ENCODE results near the gene RDX. TPM values are rescaled to one million over a fixed set of nuclear protein-coding genes. Genes with fewer than 3 reads are reported as not detected.

RDX gene
- total RNA-seq: 16.8 TPM

DNA sequence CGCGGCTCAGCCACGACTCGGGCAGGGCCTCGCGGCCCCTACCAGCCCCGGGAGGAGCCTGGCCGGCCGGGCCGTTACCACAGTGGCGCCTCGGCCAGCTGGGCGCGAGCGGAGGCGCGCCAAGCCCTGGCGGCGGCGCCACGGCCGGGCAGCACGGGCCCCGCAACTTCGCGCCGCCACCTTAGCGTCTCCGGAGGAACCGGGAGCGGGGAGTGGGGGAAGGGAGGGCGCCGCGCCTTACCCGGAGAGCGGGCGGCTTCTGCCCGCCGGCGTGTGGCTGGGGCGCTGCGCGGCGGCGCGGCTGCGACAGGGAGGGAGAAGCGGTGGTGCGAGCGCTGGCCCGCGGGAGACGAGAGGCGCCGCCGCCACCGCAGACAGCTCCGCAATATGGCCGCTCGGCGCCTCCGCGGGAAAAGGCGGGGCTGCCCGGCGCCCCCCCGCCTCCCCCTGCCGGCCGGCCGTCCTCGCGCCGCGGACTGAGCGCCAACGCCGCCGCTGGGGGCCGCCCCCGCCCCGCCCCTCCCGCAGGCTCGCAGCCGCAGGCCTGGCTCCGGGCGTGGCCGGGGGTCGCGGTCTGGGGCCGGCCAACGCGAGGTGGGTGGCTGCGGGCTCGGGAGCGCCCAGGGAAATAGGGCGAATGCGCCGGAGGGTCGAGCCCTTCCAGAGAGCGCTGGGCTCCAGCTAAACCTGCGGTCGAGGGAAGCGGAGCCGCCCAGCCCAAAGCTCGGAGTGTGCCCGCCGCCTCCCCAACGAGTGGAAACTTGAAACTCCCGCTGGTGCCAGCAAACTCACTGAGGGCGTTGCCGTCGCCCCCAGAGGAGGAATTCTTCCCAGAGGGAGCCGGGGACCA, at the start of gene RDX:
Gene RDX (minus strand): TSS at position 389 of the 850 bp plus-strand sequence. CDS start 16,922 bp downstream, outside the sequence.
- H3K4me3 ChIP-seq (ENCODE audit: low read length): peak within 1 kb of the TSS; percentile 85

GRCh38 chr11:110345743-110346142, 49.3 kb upstream of the RDX start:
- no peaks in the 10 kb centered on the region for H3K27me3 ChIP-seq (ENCODE audit: insufficient read depth, low read length)
- no peaks in the 10 kb centered on the region for H3K9me3 ChIP-seq (ENCODE audit: low read depth, low read length)
- H3K4me3 ChIP-seq (ENCODE audit: low read length): no peak overlapping the region
- no peaks in the 10 kb centered on the region for H3K4me1 ChIP-seq (ENCODE audit: insufficient read depth, low read length)

More for the DNA sequence above, at the start of gene RDX:
- H3K9me3 ChIP-seq (ENCODE audit: low read depth, low read length): no peaks in the 10 kb centered on the region
- no peaks in the 10 kb centered on the region for H3K27me3 ChIP-seq (ENCODE audit: insufficient read depth, low read length)
- peaks cover 26% of the 10 kb centered on the region for H3K4me1 ChIP-seq (ENCODE audit: insufficient read depth, low read length)

DNA sequence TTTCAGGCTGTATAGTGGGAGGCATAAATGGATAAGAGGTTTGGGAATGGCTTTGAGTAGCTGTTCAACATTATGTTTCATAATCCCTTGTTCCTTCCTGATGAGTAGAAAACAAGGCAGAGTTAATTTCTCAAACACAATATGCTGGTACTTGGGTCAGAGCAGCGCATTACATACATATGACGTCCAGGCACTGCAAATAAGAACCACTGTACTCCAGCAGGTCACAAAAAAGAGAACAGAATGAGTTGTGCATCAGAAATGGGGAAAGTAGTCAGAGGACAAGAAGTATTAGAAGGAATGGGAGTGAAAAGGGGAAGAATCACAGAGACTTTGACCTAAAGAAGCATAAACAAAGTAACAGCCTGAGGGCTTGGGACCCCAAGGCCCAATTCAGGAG, 44.0 kb upstream of the RDX start:
- Histone ChIP-seq H3K9me3 (ENCODE audit: low read depth, low read length) (no peaks in the 10 kb centered on the region), H3K27me3 (ENCODE audit: insufficient read depth, low read length) (no peaks in the 10 kb centered on the region), H3K4me1 (ENCODE audit: insufficient read depth, low read length) (no peaks in the 10 kb centered on the region), H3K4me3 (ENCODE audit: low read length) (no peak overlapping the region)

DNA sequence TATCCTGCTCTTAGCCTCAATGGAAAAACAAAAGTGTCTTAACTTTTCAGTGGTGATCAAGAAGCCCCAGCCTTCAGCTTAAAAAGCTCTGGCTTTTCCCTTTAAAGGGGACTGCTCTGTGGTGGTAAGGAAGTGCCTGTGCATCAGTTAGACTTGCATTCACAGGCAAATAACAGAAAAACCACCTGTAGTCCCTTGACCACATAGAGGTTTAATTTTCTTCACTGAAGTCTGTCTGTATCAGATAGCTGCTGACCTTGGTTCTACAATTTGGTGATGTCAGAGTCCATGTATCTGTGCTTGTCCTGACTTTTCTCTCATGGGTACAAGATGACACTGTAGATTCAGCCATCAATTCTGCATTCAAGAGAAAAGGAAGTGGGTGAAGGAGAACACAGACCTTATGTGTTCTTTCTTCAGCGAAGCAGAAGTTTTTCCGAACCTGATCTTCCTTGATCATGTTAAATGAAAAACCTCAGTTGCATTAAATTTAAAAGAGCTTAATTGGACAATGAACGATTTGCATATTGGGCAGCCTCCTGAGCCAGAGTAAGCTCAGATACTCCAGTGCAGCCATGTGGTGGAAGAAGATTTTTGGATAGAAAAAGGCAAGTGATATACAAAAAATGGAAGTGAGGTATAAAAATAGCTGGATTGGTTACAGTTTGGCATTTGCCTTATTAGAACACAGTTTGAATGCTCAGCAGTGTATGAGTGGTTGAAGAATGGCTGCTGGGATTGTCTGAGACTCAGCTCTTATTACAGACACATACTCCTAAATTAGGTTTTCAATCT, 43.2 kb upstream of the RDX start:
- Histone ChIP-seq H3K9me3 (ENCODE audit: low read depth, low read length) (no peaks in the 10 kb centered on the region), H3K27me3 (ENCODE audit: insufficient read depth, low read length) (no peaks in the 10 kb centered on the region), H3K4me1 (ENCODE audit: insufficient read depth, low read length) (no peaks in the 10 kb centered on the region), H3K4me3 (ENCODE audit: low read length) (no peak overlapping the region)

GRCh38 chr11:110338684-110339083, 42.3 kb upstream of the RDX start:
- Histone ChIP-seq H3K4me3 (ENCODE audit: low read length) (no peak overlapping the region), H3K4me1 (ENCODE audit: insufficient read depth, low read length) (no peaks in the 10 kb centered on the region), H3K9me3 (ENCODE audit: low read depth, low read length) (no peaks in the 10 kb centered on the region), H3K27me3 (ENCODE audit: insufficient read depth, low read length) (no peaks in the 10 kb centered on the region)

DNA sequence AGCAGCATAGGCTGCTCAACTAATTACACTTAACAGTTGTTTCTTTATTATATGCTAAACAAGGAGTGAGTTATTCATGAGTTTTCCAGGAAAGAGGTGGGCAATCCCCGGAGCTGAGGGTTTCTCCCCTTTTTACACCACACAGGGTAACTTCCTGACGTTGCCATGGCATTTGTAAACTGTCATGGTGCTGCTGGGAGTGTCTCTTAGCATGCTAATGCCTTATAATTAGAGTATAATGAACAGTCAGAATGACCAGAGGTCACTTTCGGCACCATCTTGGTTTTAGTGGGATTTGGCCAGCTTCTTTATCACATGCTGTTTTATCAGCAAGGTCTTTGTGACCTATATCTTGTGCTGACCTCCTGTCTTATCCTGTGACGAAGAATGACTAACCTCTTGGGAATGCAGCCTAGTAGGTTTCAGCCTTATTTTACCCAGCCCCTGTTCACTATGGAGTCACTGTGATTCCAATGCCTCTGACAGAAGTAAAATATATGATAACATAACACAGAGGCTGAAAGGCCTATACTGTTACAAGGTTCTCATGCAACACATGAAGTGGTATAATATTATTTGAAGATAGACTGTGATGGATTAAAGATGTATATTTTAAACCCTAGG, 41.3 kb upstream of the RDX start:
- no peaks in the 10 kb centered on the region for H3K27me3 ChIP-seq (ENCODE audit: insufficient read depth, low read length)
- H3K9me3 ChIP-seq (ENCODE audit: low read depth, low read length): no peaks in the 10 kb centered on the region
- H3K4me3 ChIP-seq (ENCODE audit: low read length): no peak overlapping the region
- H3K4me1 ChIP-seq (ENCODE audit: insufficient read depth, low read length): no peaks in the 10 kb centered on the region

GRCh38 chr11:110336054-110336453, 39.6 kb upstream of the RDX start:
- no peaks in the 10 kb centered on the region for H3K9me3 ChIP-seq (ENCODE audit: low read depth, low read length)
- H3K4me1 ChIP-seq (ENCODE audit: insufficient read depth, low read length): no peaks in the 10 kb centered on the region
- H3K4me3 ChIP-seq (ENCODE audit: low read length): no peak overlapping the region
- no peaks in the 10 kb centered on the region for H3K27me3 ChIP-seq (ENCODE audit: insufficient read depth, low read length)

GRCh38 chr11:110335358-110335757, 38.9 kb upstream of the RDX start:
- no peaks in the 10 kb centered on the region for H3K27me3 ChIP-seq (ENCODE audit: insufficient read depth, low read length)
- H3K4me3 ChIP-seq (ENCODE audit: low read length): no peak overlapping the region
- H3K9me3 ChIP-seq (ENCODE audit: low read depth, low read length): no peaks in the 10 kb centered on the region
- no peaks in the 10 kb centered on the region for H3K4me1 ChIP-seq (ENCODE audit: insufficient read depth, low read length)

GRCh38 chr11:110331626-110332025, 35.2 kb upstream of the RDX start:
- Histone ChIP-seq H3K4me3 (ENCODE audit: low read length) (no peak overlapping the region), H3K4me1 (ENCODE audit: insufficient read depth, low read length) (no peaks in the 10 kb centered on the region), H3K27me3 (ENCODE audit: insufficient read depth, low read length) (no peaks in the 10 kb centered on the region), H3K9me3 (ENCODE audit: low read depth, low read length) (no peaks in the 10 kb centered on the region)

- no peak overlapping the region for H3K4me3 ChIP-seq (ENCODE audit: low read length)
- no peaks in the 10 kb centered on the region for H3K9me3 ChIP-seq (ENCODE audit: low read depth, low read length)
- no peaks in the 10 kb centered on the region for H3K27me3 ChIP-seq (ENCODE audit: insufficient read depth, low read length)
- no peaks in the 10 kb centered on the region for H3K4me1 ChIP-seq (ENCODE audit: insufficient read depth, low read length)
Measured at GRCh38 chr11:110329445-110329844, 33.0 kb upstream of the RDX start.

GRCh38 chr11:110327508-110327907, 31.1 kb upstream of the RDX start:
- no peaks in the 10 kb centered on the region for H3K9me3 ChIP-seq (ENCODE audit: low read depth, low read length)
- H3K4me1 ChIP-seq (ENCODE audit: insufficient read depth, low read length): no peaks in the 10 kb centered on the region
- no peaks in the 10 kb centered on the region for H3K27me3 ChIP-seq (ENCODE audit: insufficient read depth, low read length)
- no peak overlapping the region for H3K4me3 ChIP-seq (ENCODE audit: low read length)

DNA sequence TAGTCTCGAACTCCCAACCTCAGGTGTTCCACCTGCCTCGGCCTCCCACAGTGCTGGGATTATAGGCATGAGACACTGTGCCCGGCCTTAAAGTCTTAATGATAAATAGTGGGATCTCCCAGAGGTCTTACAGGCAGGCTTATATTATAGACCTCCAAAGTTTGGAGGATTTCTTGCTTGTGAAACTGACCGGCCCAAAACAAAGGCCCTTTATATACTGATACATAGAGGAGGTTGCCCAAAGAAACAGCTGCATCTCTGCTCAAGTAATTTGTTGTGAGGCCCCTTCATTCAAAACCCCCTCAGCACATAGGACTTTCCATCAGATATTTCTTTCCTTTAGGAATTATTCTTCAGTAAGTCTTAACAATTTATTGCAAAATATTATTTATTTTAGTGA, 27.4 kb upstream of the RDX start:
- Histone ChIP-seq H3K4me1 (ENCODE audit: insufficient read depth, low read length) (no peaks in the 10 kb centered on the region), H3K27me3 (ENCODE audit: insufficient read depth, low read length) (no peaks in the 10 kb centered on the region), H3K4me3 (ENCODE audit: low read length) (no peak overlapping the region), H3K9me3 (ENCODE audit: low read depth, low read length) (no peaks in the 10 kb centered on the region)

DNA sequence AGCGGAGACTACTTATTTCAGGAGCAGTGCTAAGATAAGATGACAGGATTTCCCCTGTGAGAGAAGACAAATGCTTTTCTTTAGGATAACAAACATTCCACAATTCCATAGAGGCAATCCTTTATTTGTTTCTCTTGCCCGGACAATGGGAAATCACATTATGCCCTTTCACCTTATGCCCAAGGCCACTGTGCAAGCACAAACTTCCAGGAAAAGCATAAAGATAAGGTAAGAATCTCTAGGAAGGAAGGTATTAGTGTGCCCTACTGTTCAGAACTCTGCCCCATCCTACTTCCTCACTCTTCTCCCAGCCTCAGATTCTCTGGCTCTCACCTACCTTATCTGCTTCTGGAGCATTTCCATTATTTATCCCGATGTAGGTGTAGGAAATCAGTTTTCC, 23.1 kb upstream of the RDX start:
- Histone ChIP-seq H3K4me1 (ENCODE audit: insufficient read depth, low read length) (no peaks in the 10 kb centered on the region), H3K4me3 (ENCODE audit: low read length) (no peak overlapping the region), H3K27me3 (ENCODE audit: insufficient read depth, low read length) (no peaks in the 10 kb centered on the region), H3K9me3 (ENCODE audit: low read depth, low read length) (no peaks in the 10 kb centered on the region)

DNA sequence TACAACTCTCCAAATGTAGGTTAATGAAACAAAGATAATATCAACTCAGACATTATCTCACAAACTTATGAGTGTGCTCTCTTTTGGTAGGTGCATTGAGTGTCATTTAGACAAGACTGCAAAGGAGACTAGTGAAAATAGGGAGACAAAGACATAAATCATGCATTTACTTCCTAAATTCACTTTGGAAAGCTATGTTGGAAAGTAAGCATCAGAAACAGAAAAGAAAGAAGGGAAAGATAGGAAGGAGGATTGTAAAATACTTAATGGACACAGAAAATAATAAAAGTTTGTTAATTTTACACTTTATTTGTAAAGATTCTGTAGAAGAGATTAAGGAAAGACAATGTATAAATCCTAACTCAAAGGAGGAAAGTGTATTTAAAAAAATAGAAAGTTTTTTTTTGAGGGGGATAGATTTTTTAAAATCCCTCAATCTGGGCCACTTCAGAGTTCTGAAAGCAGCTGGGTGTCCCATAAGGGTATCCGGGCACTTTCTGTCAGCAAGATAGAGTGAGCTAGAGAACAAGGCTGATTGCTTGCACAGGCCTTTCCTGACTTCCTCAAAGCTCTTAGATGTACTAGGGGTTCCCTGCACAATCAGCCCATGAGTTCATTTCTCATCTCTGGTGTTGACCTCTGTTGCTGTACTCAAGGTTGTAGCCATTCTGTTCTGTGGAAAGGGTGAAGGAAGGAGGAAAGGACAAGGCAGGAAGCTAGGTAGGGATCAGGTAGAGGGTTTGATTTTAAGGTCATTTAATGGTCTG, 22.4 kb upstream of the RDX start:
- H3K27me3 ChIP-seq (ENCODE audit: insufficient read depth, low read length): no peaks in the 10 kb centered on the region
- no peaks in the 10 kb centered on the region for H3K9me3 ChIP-seq (ENCODE audit: low read depth, low read length)
- no peak overlapping the region for H3K4me3 ChIP-seq (ENCODE audit: low read length)
- no peaks in the 10 kb centered on the region for H3K4me1 ChIP-seq (ENCODE audit: insufficient read depth, low read length)

Measured in mononuclear cell (primary cell).